Epithelial cell of esophagus (primary cell): ENCODE data around the gene GOLGA3.

Source experiments
- DNase-seq: peaks from one replicate; pipeline ENCODE4 v3.0.0; 2010; ENCODE audit warnings: low read depth
- H3K4me3 ChIP-seq: 2 replicates; pipeline ENCODE4 v1.5.1; 2011; ENCODE audit warnings: mild to moderate bottlenecking, low read length, control low read depth
- TF ChIP-seq, protein P1 (sequence below): IDR thresholded peaks from 2 replicates; pipeline ENCODE4 v1.5.1; 2011; ENCODE audit warnings: low read depth, mild to moderate bottlenecking, low read length, control low read depth, inconsistent platforms; ENCODE audit not compliant: insufficient read depth; ENCODE audit errors: missing control alignments

The GOLGA3 gene

DNA sequence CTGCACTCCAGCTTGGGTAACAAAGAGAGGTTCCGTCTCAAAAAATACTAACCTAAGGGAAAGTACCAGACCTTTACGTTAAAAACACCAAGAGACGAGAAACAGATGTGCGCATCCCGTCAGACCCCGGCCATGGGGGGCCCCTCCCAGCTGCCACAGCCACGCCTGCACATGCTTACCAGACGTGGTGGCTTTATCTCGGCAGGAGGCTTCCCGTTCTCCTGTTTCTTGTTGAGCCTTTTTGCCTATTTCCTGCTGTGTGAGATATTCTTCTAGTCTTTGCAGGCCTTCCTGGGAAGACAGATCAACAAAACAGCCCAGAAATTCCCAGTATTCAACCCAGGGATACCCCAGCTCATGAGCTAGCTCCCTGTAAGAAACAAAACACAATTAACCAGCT is 94.5 kb downstream of the GOLGA3 start:
- H3K4me3 ChIP-seq = no peak overlapping the region
- TF ChIP-seq, protein P1, sequence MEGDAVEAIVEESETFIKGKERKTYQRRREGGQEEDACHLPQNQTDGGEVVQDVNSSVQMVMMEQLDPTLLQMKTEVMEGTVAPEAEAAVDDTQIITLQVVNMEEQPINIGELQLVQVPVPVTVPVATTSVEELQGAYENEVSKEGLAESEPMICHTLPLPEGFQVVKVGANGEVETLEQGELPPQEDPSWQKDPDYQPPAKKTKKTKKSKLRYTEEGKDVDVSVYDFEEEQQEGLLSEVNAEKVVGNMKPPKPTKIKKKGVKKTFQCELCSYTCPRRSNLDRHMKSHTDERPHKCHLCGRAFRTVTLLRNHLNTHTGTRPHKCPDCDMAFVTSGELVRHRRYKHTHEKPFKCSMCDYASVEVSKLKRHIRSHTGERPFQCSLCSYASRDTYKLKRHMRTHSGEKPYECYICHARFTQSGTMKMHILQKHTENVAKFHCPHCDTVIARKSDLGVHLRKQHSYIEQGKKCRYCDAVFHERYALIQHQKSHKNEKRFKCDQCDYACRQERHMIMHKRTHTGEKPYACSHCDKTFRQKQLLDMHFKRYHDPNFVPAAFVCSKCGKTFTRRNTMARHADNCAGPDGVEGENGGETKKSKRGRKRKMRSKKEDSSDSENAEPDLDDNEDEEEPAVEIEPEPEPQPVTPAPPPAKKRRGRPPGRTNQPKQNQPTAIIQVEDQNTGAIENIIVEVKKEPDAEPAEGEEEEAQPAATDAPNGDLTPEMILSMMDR = no peak
- DNase-seq = no peak

DNA sequence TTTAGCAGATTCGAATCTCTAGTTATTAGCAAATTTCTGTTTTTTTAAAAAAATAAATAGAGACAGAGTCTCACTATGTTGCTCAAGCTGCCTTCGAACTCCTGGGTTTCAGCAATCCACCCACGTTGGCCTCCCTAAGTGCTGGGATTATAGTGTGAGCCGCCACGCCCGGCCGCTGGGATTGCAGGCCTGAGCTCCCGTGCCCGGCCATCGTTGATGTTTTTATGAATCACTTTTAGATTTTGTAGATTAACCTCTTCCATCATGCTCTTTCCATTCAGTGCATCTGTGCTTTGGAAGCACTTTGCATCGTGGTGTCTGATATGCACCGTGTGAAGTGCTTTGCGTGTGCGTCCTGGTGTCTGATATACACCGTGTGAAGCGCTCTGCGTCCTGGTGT is 97.1 kb downstream of the GOLGA3 start:
- TF ChIP-seq, protein P1 = no peak
- H3K4me3 ChIP-seq = no peak overlapping the region
- DNase-seq = no peak

DNA sequence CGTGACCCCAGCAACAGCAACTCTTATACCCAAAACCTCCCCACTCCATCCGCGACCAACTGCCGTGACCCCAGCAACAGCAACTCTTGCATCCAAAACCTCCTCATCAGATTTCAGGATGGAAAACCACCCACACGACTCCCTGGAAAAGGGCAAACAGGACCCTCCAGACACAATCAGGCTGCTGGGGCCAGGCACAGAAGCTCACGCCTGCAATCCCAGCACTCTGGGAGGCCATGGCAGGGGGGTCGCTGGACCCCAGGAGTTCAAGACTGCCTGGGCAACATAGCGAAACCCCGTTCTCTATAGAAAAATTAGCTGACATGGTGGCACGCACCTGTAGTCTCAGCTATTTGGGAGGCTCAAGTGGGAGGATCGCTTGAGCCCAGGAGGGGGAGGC is 98.3 kb downstream of the GOLGA3 start:
- TF ChIP-seq, protein P1 = no peak
- no peak for DNase-seq
- no peak overlapping the region for H3K4me3 ChIP-seq

DNA sequence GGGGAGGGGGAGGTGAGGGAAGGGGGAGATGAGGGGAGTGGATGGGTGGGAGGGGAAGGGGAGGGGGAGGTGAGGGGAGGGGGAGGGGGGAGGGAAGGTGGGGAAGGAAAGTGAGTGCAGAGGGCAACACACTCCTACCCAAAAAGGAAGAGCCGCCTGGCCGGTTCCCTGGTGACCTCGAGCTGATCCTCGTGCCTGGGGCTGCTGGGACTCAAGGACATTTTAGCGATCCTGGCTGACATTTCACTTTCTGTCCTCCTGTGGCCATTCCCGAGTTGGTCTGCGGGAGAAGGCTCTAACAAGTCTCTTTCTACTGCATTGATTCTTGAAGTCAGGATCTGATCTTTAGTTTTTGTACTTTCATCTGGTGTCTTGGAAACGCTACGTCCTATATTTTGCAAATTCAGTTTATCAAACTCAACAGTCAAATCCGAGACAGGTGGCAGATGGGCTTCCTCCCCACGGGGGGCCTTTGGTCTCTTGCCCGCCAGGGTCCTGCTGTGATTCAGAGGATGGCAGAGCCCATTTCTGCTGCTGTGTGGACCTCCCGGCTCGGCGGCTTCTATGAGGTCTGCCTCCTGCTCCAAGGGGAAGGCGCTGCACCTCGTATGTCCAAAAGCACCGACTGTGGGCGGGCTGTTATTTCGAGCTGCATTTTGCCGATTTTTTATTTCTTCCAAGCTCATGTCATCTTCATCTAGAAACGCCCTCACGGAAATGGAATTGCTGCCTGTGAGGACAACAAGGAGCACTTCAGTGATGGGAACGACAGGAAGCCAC is 98.9 kb downstream of the GOLGA3 start:
- H3K4me3 ChIP-seq = no peak overlapping the region
- DNase-seq = no peak
- TF ChIP-seq, protein P1 = no peak

DNA sequence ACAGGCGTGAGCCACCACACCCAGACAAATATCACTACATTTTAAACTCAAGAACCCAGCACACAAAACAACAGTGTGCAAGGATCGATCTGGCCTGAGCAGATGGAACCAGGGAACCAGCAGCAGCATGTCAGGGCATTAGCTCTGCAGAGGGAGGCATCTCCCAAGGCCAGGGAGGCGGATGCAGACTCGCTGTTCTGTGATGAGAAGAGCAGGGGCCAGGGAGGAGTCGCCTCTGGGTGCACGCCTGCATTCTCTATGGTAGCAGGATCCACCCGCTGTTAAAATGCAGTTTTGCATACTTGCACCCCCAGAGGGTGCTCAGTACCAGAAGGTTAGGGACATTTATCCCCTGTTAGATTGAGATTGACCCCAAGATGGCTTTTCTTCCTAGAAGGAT is 100.2 kb downstream of the GOLGA3 start:
- TF ChIP-seq, protein P1 = no peak
- no peak overlapping the region for H3K4me3 ChIP-seq
- no peak for DNase-seq

DNA sequence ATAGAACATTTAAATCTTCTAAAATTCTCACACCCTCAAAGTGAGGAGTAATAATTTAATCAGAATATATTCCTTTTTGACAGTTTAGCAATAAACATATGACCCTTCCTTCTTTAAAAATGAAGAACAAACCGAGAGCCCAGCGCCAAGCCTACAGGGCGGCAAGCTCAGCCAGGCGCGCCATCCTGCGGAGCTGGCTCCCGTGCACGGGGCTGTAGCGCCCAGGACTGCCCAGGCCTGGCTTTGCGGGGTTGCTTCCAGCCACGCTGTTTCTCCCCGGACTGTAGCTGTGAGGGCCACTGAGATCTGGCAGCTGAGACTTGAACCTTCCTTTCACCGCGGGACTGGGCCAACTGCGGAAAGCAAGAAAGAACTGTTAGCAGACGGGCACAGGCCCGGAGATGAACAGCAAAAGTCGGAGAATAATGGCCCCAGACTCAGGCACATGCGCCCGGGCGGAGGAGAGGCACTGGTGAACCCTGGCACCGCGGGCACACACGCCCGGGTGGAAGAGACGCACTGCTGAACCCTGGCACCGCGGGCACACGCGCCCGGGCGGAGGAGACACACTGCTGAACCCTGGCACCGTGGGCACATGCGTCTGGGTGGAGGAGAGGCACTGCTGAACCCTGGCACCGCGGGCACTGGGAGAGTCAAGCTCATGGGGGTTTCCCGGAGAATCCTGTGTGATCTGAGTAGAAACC is 101.4 kb downstream of the GOLGA3 start:
- TF ChIP-seq, protein P1 = no peak
- DNase-seq = no peak
- no peak overlapping the region for H3K4me3 ChIP-seq
